GM19395 (cell line): Measurements from ENCODE around the gene COL6A5.
"Not testable (repeated sequence)": the region's sequence is repeated elsewhere in the genome, so short reads cannot be mapped to it uniquely, and the experiment has no call there.

ENCODE experiments used
- ATAC-seq: cut with Tn5 transposase; IDR thresholded peaks from one replicate; pipeline ENCODE4 v1.9.1; 2021; ENCODE audit warnings: mild to moderate bottlenecking, moderate library complexity; ENCODE audit not compliant: unreplicated experiment

The COL6A5 gene

GRCh38 chr3:130442284-130442683, 96.8 kb downstream of the COL6A5 start:
- ATAC-seq: no peak

GRCh38 chr3:130446840-130447239, 101.4 kb downstream of the COL6A5 start:
- not testable (repeated sequence) for ATAC-seq

GRCh38 chr3:130448155-130448554, 102.7 kb downstream of the COL6A5 start:
- not testable (repeated sequence) for ATAC-seq

GRCh38 chr3:130456540-130456939, 111.1 kb downstream of the COL6A5 start:
- no peak for ATAC-seq

GRCh38 chr3:130457671-130458070, 112.2 kb downstream of the COL6A5 start:
- ATAC-seq: no peak

- ATAC-seq: no peak
Measured at GRCh38 chr3:130459944-130460343, 114.5 kb downstream of the COL6A5 start.

- no peak for ATAC-seq
Measured at GRCh38 chr3:130462089-130462488, 116.6 kb downstream of the COL6A5 start.

GRCh38 chr3:130463221-130463620, 117.7 kb downstream of the COL6A5 start:
- no peak for ATAC-seq

- no peak for ATAC-seq
Measured at GRCh38 chr3:130465521-130465920, 120.0 kb downstream of the COL6A5 start.

GRCh38 chr3:130468311-130468710, 122.8 kb downstream of the COL6A5 start:
- ATAC-seq: no peak

- no peak for ATAC-seq
Measured at GRCh38 chr3:130470126-130470525, 124.7 kb downstream of the COL6A5 start.

- no peak for ATAC-seq
Measured at GRCh38 chr3:130473416-130473815, 127.9 kb downstream of the COL6A5 start.

- no peak for ATAC-seq
Measured at GRCh38 chr3:130480736-130481135, 135.3 kb downstream of the COL6A5 start.

- ATAC-seq: no peak
Measured at GRCh38 chr3:130488288-130488687, 142.8 kb downstream of the COL6A5 start.

- ATAC-seq: no peak
Measured at GRCh38 chr3:130488769-130489450, 143.4 kb downstream of the COL6A5 start.

- ATAC-seq: no peak
Measured at GRCh38 chr3:130490241-130490640, 144.8 kb downstream of the COL6A5 start.

GRCh38 chr3:130491431-130491830, 146.0 kb downstream of the COL6A5 start:
- ATAC-seq: no peak

- no peak for ATAC-seq
Measured at GRCh38 chr3:130504701-130505100, 159.2 kb downstream of the COL6A5 start.

GRCh38 chr3:130506031-130506430, 160.6 kb downstream of the COL6A5 start:
- ATAC-seq: no peak

GRCh38 chr3:130507746-130508145, 162.3 kb downstream of the COL6A5 start:
- ATAC-seq: no peak

- ATAC-seq: no peak
Measured at GRCh38 chr3:130509008-130509407, 163.5 kb downstream of the COL6A5 start.

GRCh38 chr3:130514681-130515080, 169.2 kb downstream of the COL6A5 start:
- ATAC-seq: no peak

GRCh38 chr3:130515755-130516154, 170.3 kb downstream of the COL6A5 start:
- ATAC-seq: no peak
